ENCODE data around the gene WDR48.
A peak's percentile ranks its signal among the peaks of the same experiment; 100 is the strongest.

- no peak for TF ChIP-seq CTCF (IDR thresholded peaks at IDR 0.05)
- TF ChIP-seq POLR2A (IDR thresholded peaks at IDR 0.05) = peak; percentile 89
- peak; percentile 92 to 99 (median 98) for TF ChIP-seq POLR2AphosphoS5 (IDR thresholded peaks at IDR 0.05)
Measured at GRCh38 chr3:39051649-39052561, at the start of gene WDR48, which contains the start of gene SCN11A.
